HG03442 (cell line): ENCODE measurements around the gene ACVR1B.
A peak's percentile ranks its signal among the peaks of the same experiment; 100 is the strongest.

Source experiments
- ATAC-seq: cut with Tn5 transposase; IDR thresholded peaks from one replicate; pipeline ENCODE4 v1.9.1; 2021; ENCODE audit warnings: mild to moderate bottlenecking, moderate library complexity; ENCODE audit not compliant: unreplicated experiment

The ACVR1B gene

GRCh38 chr12:52003016-52003550, 51.6 kb downstream of the ACVR1B start:
- no peak for ATAC-seq

DNA sequence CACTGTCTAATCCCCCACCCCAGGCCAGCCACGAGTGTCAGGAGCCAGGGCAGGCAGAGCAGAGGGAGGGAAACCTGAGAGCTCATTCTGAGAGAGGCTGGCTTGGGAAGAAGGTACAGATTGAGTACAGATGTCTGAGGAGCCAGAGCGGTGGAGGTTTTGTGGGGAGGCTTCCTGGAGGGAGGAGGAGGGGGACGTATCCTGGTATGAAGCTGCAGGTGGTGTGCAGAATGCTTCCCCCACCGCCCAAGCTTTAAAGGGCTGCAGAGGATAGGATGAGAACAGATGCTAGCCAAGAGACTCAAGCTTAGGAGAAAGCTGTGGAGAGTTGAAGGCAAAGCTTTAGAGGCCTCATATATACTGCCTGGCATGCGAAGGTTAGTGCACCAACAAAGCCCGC, 52.1 kb downstream of the ACVR1B start:
- ATAC-seq = no peak

DNA sequence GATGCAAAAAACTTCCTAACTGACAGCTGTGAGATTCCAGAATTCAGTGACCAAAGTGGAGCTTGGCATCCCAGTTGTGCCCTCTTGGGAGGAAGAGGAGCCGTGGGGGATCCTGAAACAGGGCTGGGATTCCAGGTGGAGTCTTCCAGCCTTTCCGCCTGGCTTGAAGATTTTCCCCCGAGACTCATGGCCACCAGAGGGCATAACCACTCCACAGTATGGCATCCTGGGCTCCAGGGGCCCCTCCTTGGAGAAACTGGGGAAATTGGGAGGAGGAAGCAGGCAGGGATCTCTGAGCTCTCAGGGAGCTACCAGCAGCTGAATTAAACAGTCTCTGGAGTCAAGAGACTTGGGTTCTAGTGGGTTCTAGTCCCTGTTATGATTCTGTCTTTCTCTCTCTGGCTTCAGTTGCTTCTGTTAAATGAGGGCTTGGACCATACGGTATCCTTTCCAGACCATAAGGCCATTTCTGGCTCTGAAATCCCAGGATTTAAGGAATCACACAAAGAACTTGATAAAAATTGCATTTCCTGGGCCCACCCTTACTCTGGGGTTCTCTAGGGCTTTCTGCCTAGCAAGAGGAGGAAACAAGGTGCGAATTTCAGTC, 52.6 kb downstream of the ACVR1B start:
- no peak for ATAC-seq

GRCh38 chr12:52005218-52005902, 53.9 kb downstream of the ACVR1B start:
- ATAC-seq = no peak

DNA sequence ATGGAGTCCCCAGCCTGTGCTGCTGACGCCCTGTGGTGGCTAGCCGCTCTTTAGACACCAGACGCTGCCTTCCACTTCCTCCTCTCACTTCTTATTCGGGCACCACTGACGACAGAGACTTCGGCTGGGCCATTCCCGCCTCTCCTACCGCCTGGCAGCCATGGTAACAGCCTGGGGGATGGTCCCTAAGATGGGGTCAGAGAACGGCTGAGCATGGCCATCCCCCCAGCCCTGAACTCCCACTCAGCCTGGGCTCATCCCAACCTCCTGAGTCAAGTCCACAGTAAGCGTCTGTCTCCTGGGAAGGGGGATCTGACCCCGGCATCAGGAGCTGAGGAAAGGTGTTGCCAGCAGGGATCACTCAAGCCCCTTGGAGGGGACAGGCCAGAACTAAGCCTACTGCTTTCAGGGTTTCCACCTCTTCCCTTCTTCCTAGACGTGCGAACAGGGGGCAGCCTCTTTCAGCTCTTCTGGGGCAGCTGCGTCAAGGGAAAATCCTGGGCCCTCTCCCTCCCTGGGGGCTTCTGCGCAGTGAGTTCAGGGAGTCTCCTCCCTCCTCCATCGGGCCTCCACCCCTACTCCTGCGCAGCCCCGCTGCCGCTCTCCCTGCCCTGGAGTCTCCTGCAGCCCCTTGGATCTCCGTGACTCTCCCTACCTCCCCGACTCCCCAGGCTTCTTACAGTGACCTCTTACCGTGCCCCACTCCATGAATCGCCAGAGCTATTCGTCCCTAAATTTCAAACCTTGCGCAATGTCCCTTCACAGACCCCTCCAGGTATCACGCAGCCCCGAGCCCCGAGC, 54.6 kb downstream of the ACVR1B start:
- ATAC-seq = peak; percentile 65

DNA sequence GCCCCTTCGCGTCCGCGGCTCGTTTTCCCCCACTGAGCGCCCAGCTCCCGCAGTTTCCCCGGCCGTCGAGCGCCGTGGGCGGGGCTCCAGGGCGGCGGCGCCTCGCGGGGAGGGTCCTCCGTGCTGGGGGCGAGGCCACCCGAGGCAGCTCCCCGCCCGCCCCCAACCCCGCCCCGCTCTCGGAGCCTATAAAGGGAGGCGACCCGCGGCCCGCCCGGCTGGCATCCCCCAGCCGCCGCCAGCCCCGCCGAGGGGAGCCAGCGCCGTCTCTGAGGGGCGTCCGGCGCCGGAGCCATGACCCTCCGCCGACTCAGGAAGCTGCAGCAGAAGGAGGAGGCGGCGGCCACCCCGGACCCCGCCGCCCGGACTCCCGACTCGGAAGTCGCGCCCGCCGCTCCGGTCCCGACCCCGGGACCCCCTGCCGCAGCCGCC, 55.2 kb downstream of the ACVR1B start, which contains the start of gene TAMALIN:
Gene TAMALIN (plus strand): TSS at position 221 of the 432 bp plus-strand sequence. CDS start 74 bp downstream, at position 295.
- no peak for ATAC-seq

DNA sequence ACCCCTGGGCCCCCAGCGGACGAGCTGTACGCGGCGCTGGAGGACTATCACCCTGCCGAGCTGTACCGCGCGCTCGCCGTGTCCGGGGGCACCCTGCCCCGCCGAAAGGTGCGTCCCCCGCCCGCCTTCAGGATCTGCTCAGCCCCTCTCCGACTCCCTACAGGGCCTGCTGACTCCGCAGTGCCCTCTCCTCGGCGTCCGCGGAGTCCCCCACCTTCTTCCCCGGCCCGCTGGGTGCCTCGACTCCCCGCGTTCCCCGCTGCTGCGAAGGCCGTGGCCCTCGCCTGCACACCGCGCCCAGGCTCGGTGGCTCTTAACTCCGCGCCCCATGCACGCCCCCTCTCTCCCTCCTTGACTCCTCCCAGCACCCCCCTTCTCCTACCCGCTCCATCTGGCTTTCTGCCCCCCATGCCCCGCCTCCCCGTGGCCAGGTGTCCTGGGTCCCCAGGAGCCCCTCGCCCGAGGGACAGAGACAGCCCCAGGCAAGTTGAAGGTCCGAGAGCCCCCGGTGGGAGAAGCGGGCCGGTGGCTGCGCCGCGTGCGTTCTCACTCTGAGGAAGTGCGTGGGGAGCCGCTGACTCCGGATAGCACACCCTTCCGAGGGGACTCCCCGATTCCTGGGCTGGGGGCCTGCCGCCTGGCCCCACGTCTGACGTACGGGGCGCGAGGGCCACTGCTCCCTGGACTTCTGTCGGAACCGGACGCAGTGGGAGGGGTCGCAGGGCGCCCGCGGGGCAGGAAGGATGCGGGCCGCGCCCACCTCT, 55.8 kb downstream of the ACVR1B start:
- no peak for ATAC-seq

DNA sequence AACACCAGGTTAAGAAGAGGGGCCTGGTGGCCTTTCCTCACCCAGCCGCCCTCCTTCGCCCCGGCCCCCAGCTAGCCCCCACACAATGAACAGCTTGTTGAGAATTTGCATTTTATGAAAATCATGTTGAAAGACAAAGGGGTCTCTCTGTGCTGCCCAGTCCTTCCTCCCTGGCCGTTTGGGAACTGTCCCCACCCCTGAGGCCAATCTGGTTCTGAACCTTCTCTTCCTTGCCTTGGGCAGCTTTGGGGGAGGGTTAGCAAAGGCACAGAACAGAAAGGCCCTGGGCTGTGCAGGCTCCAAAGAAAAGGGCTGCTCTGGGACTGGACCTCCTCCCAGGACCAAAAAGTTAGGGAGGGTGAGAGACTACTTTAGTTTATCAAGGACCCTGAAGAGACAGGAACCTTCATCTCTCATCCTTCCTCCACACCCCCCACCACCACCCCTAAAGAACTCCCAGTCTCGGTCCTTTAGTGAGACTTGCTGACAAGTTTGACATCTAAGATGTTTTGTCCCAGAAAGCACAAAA, 56.5 kb downstream of the ACVR1B start:
- ATAC-seq = no peak

DNA sequence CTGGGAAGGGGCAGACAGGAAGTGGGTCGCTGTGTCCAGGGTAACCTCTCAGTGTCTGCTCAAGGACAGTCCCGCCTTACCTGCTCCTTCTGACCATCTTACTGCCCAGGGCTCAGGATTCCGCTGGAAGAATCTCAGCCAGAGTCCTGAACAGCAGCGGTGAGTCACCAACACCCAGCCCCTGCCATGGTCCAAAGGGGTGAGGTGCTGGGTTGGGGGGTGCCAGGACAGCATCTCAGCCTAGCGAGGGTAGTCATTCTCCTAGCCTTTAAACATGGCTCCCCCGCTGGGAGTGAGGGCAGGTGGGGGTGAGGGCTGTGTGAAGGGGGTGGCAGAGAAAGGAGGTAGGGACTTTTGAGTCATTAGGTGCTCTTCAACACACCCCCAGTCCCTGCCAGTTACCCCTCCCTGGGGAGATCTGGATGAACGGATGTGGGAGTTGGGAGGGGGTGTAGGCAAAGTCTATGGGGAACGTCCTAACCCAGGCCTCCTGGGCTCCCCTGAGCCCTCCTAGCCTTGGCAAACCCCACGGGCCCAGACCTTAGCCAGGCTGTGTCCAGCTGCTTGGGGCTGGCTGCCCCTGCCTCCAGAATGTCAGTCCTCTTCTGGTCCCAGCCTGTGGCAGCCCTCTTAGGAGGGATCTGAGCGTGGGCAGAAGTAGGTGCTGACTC, 57.7 kb downstream of the ACVR1B start:
- ATAC-seq = no peak

DNA sequence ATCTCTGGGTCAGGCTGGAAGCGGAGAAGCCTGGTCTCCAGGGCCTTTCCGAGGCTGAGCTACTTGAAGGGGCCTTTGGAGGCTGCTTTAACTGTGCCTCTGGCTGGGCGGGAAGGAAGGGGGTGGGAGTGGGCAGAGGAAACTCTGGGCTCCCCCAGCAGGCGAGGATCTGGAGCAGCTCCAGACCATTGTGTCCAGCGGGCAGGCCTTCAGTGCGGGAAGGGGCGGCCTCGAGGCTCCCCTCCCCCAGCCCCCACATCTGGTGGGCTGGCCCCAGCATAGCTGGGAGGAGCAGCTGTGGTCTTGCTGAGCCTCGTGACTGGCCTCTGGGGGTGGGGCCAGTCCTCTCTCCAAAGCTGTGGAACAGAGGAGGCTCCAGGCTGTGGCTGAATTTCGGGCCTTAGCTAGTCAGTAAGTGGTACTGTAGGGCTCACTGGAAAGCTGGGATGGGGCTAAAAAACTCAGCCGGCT, 58.7 kb downstream of the ACVR1B start:
- ATAC-seq = no peak

- no peak for ATAC-seq
Observed at GRCh38 chr12:52010692-52011601, 59.4 kb downstream of the ACVR1B start.

- ATAC-seq = no peak
Observed at GRCh38 chr12:52011602-52012214, 60.2 kb downstream of the ACVR1B start.

DNA sequence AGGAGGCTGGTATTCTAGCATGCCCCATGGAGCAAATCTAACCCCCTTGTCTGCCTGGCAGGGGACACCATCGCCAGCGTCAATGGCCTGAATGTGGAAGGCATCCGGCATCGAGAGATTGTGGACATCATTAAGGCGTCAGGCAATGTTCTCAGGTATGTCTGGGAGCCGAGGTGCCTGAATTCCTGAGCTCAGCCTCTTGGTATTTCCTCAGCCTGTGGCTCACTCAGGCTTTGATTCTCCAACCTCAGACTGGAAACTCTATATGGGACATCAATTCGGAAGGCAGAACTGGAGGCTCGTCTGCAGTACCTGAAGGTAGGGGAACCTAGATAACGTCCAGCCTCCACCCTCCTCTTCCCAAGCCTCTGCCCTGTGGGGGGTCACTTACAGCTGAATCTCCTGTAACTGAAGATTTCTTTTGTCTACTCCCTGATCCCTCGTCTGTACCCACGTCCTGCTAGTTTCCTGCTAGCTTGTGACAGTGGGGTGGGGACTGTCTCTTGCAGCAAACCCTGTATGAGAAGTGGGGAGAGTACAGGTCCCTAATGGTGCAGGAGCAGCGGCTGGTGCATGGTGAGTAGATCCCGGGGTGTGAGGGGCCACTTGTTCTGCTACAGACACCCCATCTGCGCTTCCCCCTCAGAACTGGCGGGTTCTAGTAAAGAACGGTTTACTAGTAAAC, 62.3 kb downstream of the ACVR1B start:
- ATAC-seq = no peak

DNA sequence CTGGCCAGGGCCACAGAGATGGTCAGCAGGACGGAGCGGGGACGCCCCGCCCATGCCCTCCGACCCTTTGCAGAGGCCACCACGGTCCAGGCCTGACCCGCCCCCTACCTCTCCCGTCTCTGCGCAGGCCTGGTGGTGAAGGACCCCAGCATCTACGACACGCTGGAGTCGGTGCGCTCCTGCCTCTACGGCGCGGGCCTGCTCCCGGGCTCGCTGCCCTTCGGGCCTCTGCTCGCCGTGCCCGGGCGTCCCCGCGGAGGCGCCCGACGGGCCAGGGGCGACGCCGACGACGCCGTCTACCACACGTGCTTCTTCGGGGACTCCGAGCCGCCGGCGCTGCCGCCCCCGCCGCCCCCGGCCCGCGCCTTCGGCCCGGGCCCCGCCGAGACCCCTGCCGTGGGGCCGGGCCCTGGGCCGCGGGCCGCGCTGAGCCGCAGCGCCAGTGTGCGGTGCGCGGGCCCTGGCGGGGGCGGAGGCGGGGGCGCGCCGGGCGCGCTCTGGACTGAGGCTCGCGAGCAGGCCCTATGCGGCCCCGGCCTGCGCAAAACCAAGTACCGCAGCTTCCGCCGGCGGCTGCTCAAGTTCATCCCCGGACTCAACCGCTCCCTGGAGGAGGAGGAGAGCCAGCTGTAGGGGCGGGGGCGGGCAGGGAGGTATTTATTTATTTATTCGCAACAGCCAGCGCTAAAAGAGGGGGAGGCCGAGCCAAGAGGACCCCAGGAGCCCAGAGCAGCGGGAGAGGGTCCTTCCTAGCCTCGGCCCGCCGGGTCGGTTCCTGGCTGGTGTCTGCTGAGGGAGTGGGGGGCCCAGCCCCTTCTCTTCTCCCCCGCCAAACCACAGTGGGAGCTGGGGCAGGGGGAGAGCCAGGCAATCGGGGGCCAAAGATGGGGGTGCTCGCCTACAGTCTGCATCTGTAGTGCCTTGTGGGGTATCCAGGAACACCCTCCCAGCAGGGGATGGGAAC, 63.4 kb downstream of the ACVR1B start:
- no peak for ATAC-seq

GRCh38 chr12:52015532-52016041, 64.1 kb downstream of the ACVR1B start:
- no peak for ATAC-seq

- no peak for ATAC-seq
Observed at GRCh38 chr12:52018433-52019112, 67.1 kb downstream of the ACVR1B start.
